Natural killer cell (primary cell): ENCODE measurements around the gene HTR1B. TPM values are rescaled to one million over a fixed set of nuclear protein-coding genes. Genes with fewer than 3 reads are reported as not detected.

ENCODE experiments used
- ATAC-seq, 3 donors: fragments of 150-1000 bp in 2 of 3; fragments of 200-7000 bp in 1 of 3; cut with Tn5 transposase; 1 replicate in 1 of 3; 2 replicates in 2 of 3; pipeline ENCODE4 v1.10.0; 2021; ENCODE audit warnings: mild to moderate bottlenecking in 2 of 3, moderate library complexity in 2 of 3
- DNase-seq, 2 donors: peaks; one replicate each; pipeline versions ENCODE4 v3.0.0 to v3.0.0-alpha.2; 2013 to 2021; ENCODE audit warnings: mixed read lengths in 1 of 2
- H3K27ac ChIP-seq: one replicate; pipeline ENCODE4 v1.5.1; 2013; ENCODE audit warnings: mild to moderate bottlenecking, low read length
- H3K27me3 ChIP-seq: one replicate; pipeline ENCODE4 v1.6.1; 2013; ENCODE audit warnings: low read length; ENCODE audit not compliant: control insufficient read depth, insufficient read depth
- H3K36me3 ChIP-seq: one replicate; pipeline ENCODE4 v1.6.1; 2013; ENCODE audit warnings: low read length; ENCODE audit not compliant: control insufficient read depth, insufficient read depth
- H3K4me1 ChIP-seq: one replicate; pipeline ENCODE4 v1.6.1; 2013; ENCODE audit warnings: low read length; ENCODE audit not compliant: control insufficient read depth, insufficient read depth
- H3K4me3 ChIP-seq: one replicate; pipeline ENCODE4 v1.5.1; 2013; ENCODE audit warnings: low read length
- H3K9me3 ChIP-seq: one replicate; pipeline ENCODE4 v1.6.1; 2013; ENCODE audit warnings: low read length; ENCODE audit not compliant: control insufficient read depth, insufficient read depth
- H3K27ac Mint-ChIP-seq, 2 donors: one replicate each; pipeline ENCODE4 v1.8.0; 2022; ENCODE audit warnings: mild to moderate bottlenecking in 2 of 2, mixed read lengths in 2 of 2, moderate library complexity in 1 of 2
- H3K27me3 Mint-ChIP-seq, 2 donors: one replicate each; pipeline ENCODE4 v1.8.0; 2022; ENCODE audit warnings: low read depth in 2 of 2, mixed read lengths in 2 of 2
- H3K36me3 Mint-ChIP-seq: one replicate; pipeline ENCODE4 v1.8.0; 2022; ENCODE audit warnings: mixed read lengths
- H3K4me1 Mint-ChIP-seq, 2 donors: one replicate each; pipeline ENCODE4 v1.8.0; 2022; ENCODE audit warnings: mixed read lengths in 2 of 2
- H3K4me3 Mint-ChIP-seq: one replicate; pipeline ENCODE4 v1.8.0; 2022; ENCODE audit warnings: mild to moderate bottlenecking, moderate library complexity, mixed read lengths
- H3K9me3 Mint-ChIP-seq, 2 donors: one replicate each; pipeline ENCODE4 v1.8.0; 2022; ENCODE audit warnings: mixed read lengths in 2 of 2
- CTCF ChIP-seq: fragments of 200-600 bp; IDR thresholded peaks from one replicate; pipeline ENCODE4 v1.8.0; 2022; ENCODE audit warnings: antibody characterized with exemption
- WGBS: methylation state at CpG from one replicate; pipeline ENCODE4 v1.1.7; 2013; ENCODE audit warnings: missing lambda C conversion rate; ENCODE audit not compliant: insufficient coverage; 5-methylcytosine and 5-hydroxymethylcytosine counted together
- intact Hi-C: fragments of 100-400 bp; cut with micrococcal nuclease; formaldehyde crosslinking; loops from one replicate; pipeline ENCODE4 v1.14.2; 2022
- total RNA-seq, 4 donors: library from RNA; stranded (reverse); fragments of 120-200 nt in 1 of 4; gene quantifications; one replicate each; pipeline versions ENCODE4 v1.2.3 to v1.2.4, GENCODE V29; 2013 to 2022

Gene HTR1B
- total RNA-seq, 3 donors from 2014 or later (not counting 1 experiment from before 2014, with no cell fraction given), result 0.48 TPM; not detected in 2

- ATAC-seq, result no peak
- Mint-ChIP-seq H3K27ac (no peak overlapping the region), H3K27me3 (no peaks in the 10 kb centered on the region), H3K36me3 (no peaks in the 10 kb centered on the region), H3K4me1 (no peaks in the 10 kb centered on the region), H3K9me3 (peaks cover 0 to 13% of the 10 kb centered on the region in 2 donors), H3K4me3 (no peak overlapping the region)
- no peak overlapping the region for H3K27ac ChIP-seq
- no peak for TF ChIP-seq CTCF
- no peak overlapping the region for H3K4me3 ChIP-seq
- H3K4me1 ChIP-seq, result no peaks in the 10 kb centered on the region
- H3K27me3 ChIP-seq, result no peaks in the 10 kb centered on the region
- H3K9me3 ChIP-seq, result no peaks in the 10 kb centered on the region
- intact Hi-C loops, result no loop called here
- no peaks in the 10 kb centered on the region for H3K36me3 ChIP-seq
- no peak for DNase-seq
These were observed 12.4 kb downstream of the HTR1B start for GRCh38 chr6:77450924-77451323.

- DNase-seq, result no peak
- Histone ChIP-seq H3K4me3 (no peak overlapping the region), H3K36me3 (no peaks in the 10 kb centered on the region), H3K27ac (no peak overlapping the region), H3K27me3 (no peaks in the 10 kb centered on the region), H3K4me1 (no peaks in the 10 kb centered on the region), H3K9me3 (no peaks in the 10 kb centered on the region)
- no peaks in the 10 kb centered on the region for H3K36me3 Mint-ChIP-seq
- no peak for TF ChIP-seq CTCF
- H3K27me3 Mint-ChIP-seq, result no peaks in the 10 kb centered on the region
- 75% methylated on average over 2 of the region's 3 CpGs for WGBS
- H3K4me3 Mint-ChIP-seq, result no peak overlapping the region
- intact Hi-C loops, result no loop called here
- no peak for ATAC-seq
- no peak overlapping the region for H3K27ac Mint-ChIP-seq
- H3K4me1 Mint-ChIP-seq, result no peaks in the 10 kb centered on the region
- H3K9me3 Mint-ChIP-seq, result peaks cover 0 to 11% of the 10 kb centered on the region in 2 donors
These were observed 14.7 kb downstream of the HTR1B start for GRCh38 chr6:77448546-77448945.

- Mint-ChIP-seq H3K36me3 (no peaks in the 10 kb centered on the region), H3K4me1 (no peaks in the 10 kb centered on the region), H3K27me3 (no peaks in the 10 kb centered on the region), H3K9me3 (peaks cover 0 to 14% of the 10 kb centered on the region in 2 donors), H3K4me3 (no peak overlapping the region), H3K27ac (no peak overlapping the region)
- DNase-seq (no peak), ATAC-seq (no peak)
- Histone ChIP-seq H3K36me3 (no peaks in the 10 kb centered on the region), H3K4me1 (no peaks in the 10 kb centered on the region), H3K27me3 (no peaks in the 10 kb centered on the region), H3K4me3 (no peak overlapping the region), H3K27ac (no peak overlapping the region), H3K9me3 (no peaks in the 10 kb centered on the region)
- intact Hi-C loops, result no loop called here
- no peak for TF ChIP-seq CTCF
- WGBS, result 44% methylated on average over 1 of the region's 1 CpG
These were observed 16.0 kb downstream of the HTR1B start for GRCh38 chr6:77447254-77447653.

GRCh38 chr6:77446249-77446648, 17.0 kb downstream of the HTR1B start:
- intact Hi-C loops, result no loop called here
- Histone ChIP-seq H3K9me3 (no peaks in the 10 kb centered on the region), H3K36me3 (no peaks in the 10 kb centered on the region), H3K4me1 (no peaks in the 10 kb centered on the region), H3K27me3 (no peaks in the 10 kb centered on the region), H3K4me3 (no peak overlapping the region), H3K27ac (no peak overlapping the region)
- no peak overlapping the region for H3K4me3 Mint-ChIP-seq
- DNase-seq (no peak), ATAC-seq (no peak)
- no peaks in the 10 kb centered on the region for H3K4me1 Mint-ChIP-seq
- 60% methylated on average over 1 of the region's 1 CpG for WGBS
- H3K9me3 Mint-ChIP-seq, result peaks cover 0 to 14% of the 10 kb centered on the region in 2 donors
- no peak for TF ChIP-seq CTCF
- H3K27me3 Mint-ChIP-seq, result no peaks in the 10 kb centered on the region
- no peaks in the 10 kb centered on the region for H3K36me3 Mint-ChIP-seq
- no peak overlapping the region for H3K27ac Mint-ChIP-seq
